Measurements from ENCODE around the gene ZCCHC3. TPM values are rescaled to one million over a fixed set of nuclear protein-coding genes. Genes with fewer than 3 reads are reported as not detected.

ZCCHC3 gene
- total and polyA plus RNA-seq, 2 experiments from 2014 or later = 26.5 to 66.3 TPM

GRCh38 chr20:284172-284571 lies 13.2 kb upstream of the ZCCHC3 start:
- Histone ChIP-seq H3K36me3 (ENCODE audit: insufficient read depth) (no peaks in the 10 kb centered on the region), H3K4me2 (no peak overlapping the region), H3K4me3 (no peak overlapping the region), H3K79me2 (replicated peaks; ENCODE audit: insufficient read depth) (peaks cover 7% of the 10 kb centered on the region), H3K27ac (ENCODE audit: low read depth) (no peak overlapping the region), H3K4me1 (ENCODE audit: insufficient read depth) (no peaks in the 10 kb centered on the region), H3K27me3 (ENCODE audit: insufficient read depth) (no peaks in the 10 kb centered on the region), H2AFZ (no peak overlapping the region), H4K20me1 (replicated peaks; ENCODE audit: insufficient read depth) (peaks cover 6% of the 10 kb centered on the region; the same call in 1 of the 2 replicates), H3K9me2 (ENCODE audit: insufficient read depth) (no peaks in the 10 kb centered on the region), H3F3A (replicated peaks; ENCODE audit: low read depth) (peaks cover 10% of the 10 kb centered on the region; the same call in 1 of the 2 replicates)
- Mint-ChIP-seq H3K27me3 (ENCODE audit: insufficient read depth, low read depth, poor library complexity) (peaks cover 5% of the 10 kb centered on the region), H3K27ac (no peak overlapping the region), H3K4me3 (no peak overlapping the region), H3K36me3 (ENCODE audit: low read depth) (peaks cover 33% of the 10 kb centered on the region), H3K4me1 (0 out of 3 replicates have a peak, but pooled peaks cover 4% of the 10 kb centered on the region), H3K9me3 (0 out of 3 replicates have a peak, but pooled peaks cover 2% of the 10 kb centered on the region)
- no peak for ATAC-seq
- TF ChIP-seq JUNB (IDR thresholded peaks at IDR 0.05; ENCODE audit: unreplicated experiment) (no peak), NANOG (IDR thresholded peaks at IDR 0.05; ENCODE audit: borderline replicate concordance) (no peak), REST (IDR thresholded peaks at IDR 0.05; ENCODE audit: unreplicated experiment) (no peak)
- no peak for DNase-seq (ENCODE audit: low spot score)

GRCh38 chr20:286508-286907 lies 10.9 kb upstream of the ZCCHC3 start:
- Histone ChIP-seq H3K4me3 (no peak overlapping the region), H3K9me2 (ENCODE audit: insufficient read depth) (no peaks in the 10 kb centered on the region), H4K20me1 (replicated peaks; ENCODE audit: insufficient read depth) (peaks cover 6% of the 10 kb centered on the region; the same call in 1 of the 2 replicates), H3K27me3 (ENCODE audit: insufficient read depth) (no peaks in the 10 kb centered on the region; the same call in 1 of the 2 replicates), H3K36me3 (ENCODE audit: insufficient read depth) (no peaks in the 10 kb centered on the region), H3F3A (replicated peaks; ENCODE audit: low read depth) (0 out of 2 replicates have a peak, but pooled peaks cover 4% of the 10 kb centered on the region), H3K4me2 (no peak overlapping the region), H3K4me1 (ENCODE audit: insufficient read depth) (peaks cover 14% of the 10 kb centered on the region), H3K27ac (ENCODE audit: low read depth) (no peak overlapping the region), H2AFZ (no peak overlapping the region), H3K79me2 (replicated peaks; ENCODE audit: insufficient read depth) (peaks cover 14% of the 10 kb centered on the region)
- Mint-ChIP-seq H3K27me3 (ENCODE audit: insufficient read depth, low read depth, poor library complexity) (peaks cover 4% of the 10 kb centered on the region), H3K4me3 (no peak overlapping the region), H3K36me3 (ENCODE audit: low read depth) (peaks cover 24% of the 10 kb centered on the region), H3K27ac (no peak overlapping the region), H3K9me3 (no peaks in the 10 kb centered on the region), H3K4me1 (0 out of 3 replicates have a peak, but pooled peaks cover 4% of the 10 kb centered on the region)
- TF ChIP-seq NANOG (IDR thresholded peaks at IDR 0.05; ENCODE audit: borderline replicate concordance) (no peak), ZNF114 (CRISPR knock-in tag; IDR thresholded peaks at IDR 0.05) (no peak), CTCF (conservative IDR thresholded peaks at IDR 0.05; ENCODE audit: low read depth in 2 of 2) (no peak), POLR2AphosphoS5 (IDR thresholded peaks at IDR 0.05; ENCODE audit: low read depth) (no peak), STAT1 (IDR thresholded peaks at IDR 0.05; ENCODE audit: unreplicated experiment) (no peak), JUNB (IDR thresholded peaks at IDR 0.05; ENCODE audit: unreplicated experiment) (no peak), ETS1 (IDR thresholded peaks at IDR 0.05) (no peak), ZNF331 (CRISPR knock-in tag; IDR thresholded peaks at IDR 0.05; ENCODE audit: low read depth) (no peak), EZH2 (IDR thresholded peaks at IDR 0.05; ENCODE audit: low read depth, unreplicated experiment) (no peak)
- DNase-seq (ENCODE audit: low spot score) (no peak), ATAC-seq (no peak)

Measured in GM23338 (cell line).